Uterus (tissue), 2 donors: ENCODE results near the gene TTLL13.

Experiments used
- CTCF ChIP-seq, 4 experiments: fragments of 200-600 bp in 2 of 4; fragments of 450-650 bp in 2 of 4; sonication (generic) in 2 of 4; IDR thresholded peaks; one replicate each; pipeline ENCODE4 v1.5.1; 2016 to 2019; ENCODE audit warnings: antibody characterized with exemption in 4 of 4, mild to moderate bottlenecking in 2 of 4, moderate library complexity in 1 of 4
- POLR2A ChIP-seq, 2 donors: fragments of 450-650 bp; IDR thresholded peaks; one replicate each; pipeline ENCODE4 v1.6.1; 2016; ENCODE audit warnings: antibody characterized with exemption in 2 of 2, mild to moderate bottlenecking in 1 of 2, moderate library complexity in 1 of 2

GRCh38 chr15:90239371-90239770 is 10.0 kb upstream of the TTLL13 start:
- TF ChIP-seq CTCF (IDR thresholded peaks at IDR 0.05): no peak
- no peak for TF ChIP-seq POLR2A (IDR thresholded peaks at IDR 0.05)
